Ovary (tissue), 3 donors: ENCODE measurements around the gene SLC2A5.

Source experiments
- CTCF ChIP-seq, 3 donors: fragments of 450-650 bp in 2 of 3; fragments of 200-600 bp in 1 of 3; IDR thresholded peaks; one replicate each; pipeline versions ENCODE4 v1.5.1 to v1.8.0; 2016 to 2022; ENCODE audit warnings: antibody characterized with exemption in 3 of 3, mild to moderate bottlenecking in 1 of 3
- POLR2A ChIP-seq: fragments of 450-650 bp; IDR thresholded peaks from one replicate; pipeline ENCODE4 v1.6.1; 2017; ENCODE audit warnings: antibody characterized with exemption, mild to moderate bottlenecking, moderate library complexity
- donor health status: DM: no; HTN: no; CAD: no.

GRCh38 chr1:9086045-9086444 lies 16.6 kb upstream of the SLC2A5 start:
- TF ChIP-seq CTCF (IDR thresholded peaks at IDR 0.05) (no peak), POLR2A (no peak)
